Measurements from ENCODE around the gene SLC15A3. TPM values are rescaled to one million over a fixed set of nuclear protein-coding genes. Genes with fewer than 3 reads are reported as not detected.

Gene SLC15A3
- total and polyA plus RNA-seq, 3 donors from 2014 or later = 8.0 to 24.4 (median 9.3) TPM

GRCh38 chr11:60933416-60934123 lies 18.4 kb downstream of the SLC15A3 start:
- TF ChIP-seq POLR2A (IDR thresholded peaks at IDR 0.05) (no peak), CTCF (IDR thresholded peaks at IDR 0.05) (no peak)
- DNase-seq = no peak
- H3K9me3 ChIP-seq = no peaks in the 10 kb centered on the region
- H3K27me3 ChIP-seq = no peaks in the 10 kb centered on the region
- WGBS, 2 donors = 69 to 77% methylated on average over 10 to 37 of the region's 37 CpGs
- intact Hi-C loops (cut with DNase I; ENCODE audit: low total_unique reads) = no loop called here
- no peaks in the 10 kb centered on the region for H3K36me3 ChIP-seq (ENCODE audit: low read depth, missing control alignments)
- H3K27ac ChIP-seq = no peak overlapping the region
- H3K4me3 ChIP-seq = no peak overlapping the region
- no peaks in the 10 kb centered on the region for H3K4me1 ChIP-seq

DNA sequence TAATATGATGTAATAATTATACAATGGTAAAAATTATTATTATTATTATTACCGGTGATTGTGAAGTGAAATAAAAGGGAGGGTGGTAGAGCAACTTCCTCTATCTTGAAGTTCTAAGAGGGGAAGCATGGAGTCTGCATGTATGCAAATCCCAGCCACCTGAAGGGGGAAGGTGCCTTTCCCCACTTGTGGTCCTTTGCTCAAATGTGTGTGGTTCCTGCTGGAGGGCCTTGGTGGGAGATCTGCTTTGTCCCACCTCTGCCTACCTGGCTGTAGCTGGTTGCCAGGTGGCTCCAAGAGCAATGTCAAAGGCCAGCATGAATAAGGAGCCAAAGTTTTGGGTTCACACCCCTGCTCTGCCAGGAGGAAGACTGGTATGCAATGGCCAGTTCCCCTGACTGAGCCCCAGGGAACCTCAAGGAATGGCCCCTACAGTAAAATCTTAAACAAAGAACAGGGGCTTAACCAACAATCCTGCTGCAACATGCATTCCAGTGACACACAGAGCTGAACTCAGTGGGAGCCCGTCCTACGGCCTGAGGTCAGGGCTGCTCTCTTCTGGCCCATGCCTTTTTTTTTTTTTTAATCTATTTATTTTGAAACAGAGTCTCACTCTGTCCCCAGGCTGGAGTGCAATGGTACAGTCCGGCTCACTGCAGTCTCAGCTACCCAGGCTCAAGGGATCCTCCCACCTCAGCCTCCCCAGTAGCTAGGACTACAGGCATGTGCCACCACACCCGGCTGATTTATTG lies 19.2 kb downstream of the SLC15A3 start:
- WGBS, 2 donors = 46 to 56% methylated on average over 5 of the region's 5 CpGs
- Histone ChIP-seq H3K27me3 (no peaks in the 10 kb centered on the region), H3K9me3 (no peaks in the 10 kb centered on the region), H3K27ac (no peak overlapping the region), H3K36me3 (ENCODE audit: low read depth, missing control alignments) (no peaks in the 10 kb centered on the region), H3K4me1 (no peaks in the 10 kb centered on the region), H3K4me3 (no peak overlapping the region)
- TF ChIP-seq POLR2A (IDR thresholded peaks at IDR 0.05) (no peak), CTCF (IDR thresholded peaks at IDR 0.05) (no peak)
- intact Hi-C loops (cut with DNase I; ENCODE audit: low total_unique reads) = no loop called here
- DNase-seq = no peak

DNA sequence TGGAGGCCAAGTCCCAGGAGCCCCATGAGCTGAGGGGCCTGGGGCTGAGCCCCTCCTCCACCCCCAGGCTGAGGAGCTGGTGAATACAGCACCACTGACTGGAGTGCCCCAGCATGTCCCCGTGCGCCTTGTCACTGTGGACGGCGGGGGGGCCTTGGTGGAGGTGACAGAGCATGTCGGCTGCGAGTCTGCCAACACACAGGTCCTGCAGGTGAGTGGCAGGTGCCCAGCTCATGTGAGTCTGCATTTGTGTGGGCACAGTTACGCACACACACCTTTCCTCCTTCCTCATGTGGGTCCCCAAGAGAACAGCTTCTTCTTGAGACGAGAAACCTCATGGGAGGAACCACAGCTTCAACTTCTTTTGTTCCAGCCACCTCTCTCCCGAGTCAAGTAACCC lies 20.1 kb downstream of the SLC15A3 start:
- Histone ChIP-seq H3K4me3 (no peak overlapping the region), H3K4me1 (no peaks in the 10 kb centered on the region), H3K36me3 (ENCODE audit: low read depth, missing control alignments) (no peaks in the 10 kb centered on the region), H3K9me3 (no peaks in the 10 kb centered on the region), H3K27ac (no peak overlapping the region), H3K27me3 (no peaks in the 10 kb centered on the region)
- no peak for TF ChIP-seq POLR2A (IDR thresholded peaks at IDR 0.05)
- intact Hi-C loops (cut with DNase I; ENCODE audit: low total_unique reads) = no loop called here
- 90 to 95% methylated on average over 5 to 9 of the region's 9 CpGs for WGBS, 2 donors
- no peak for DNase-seq

DNA sequence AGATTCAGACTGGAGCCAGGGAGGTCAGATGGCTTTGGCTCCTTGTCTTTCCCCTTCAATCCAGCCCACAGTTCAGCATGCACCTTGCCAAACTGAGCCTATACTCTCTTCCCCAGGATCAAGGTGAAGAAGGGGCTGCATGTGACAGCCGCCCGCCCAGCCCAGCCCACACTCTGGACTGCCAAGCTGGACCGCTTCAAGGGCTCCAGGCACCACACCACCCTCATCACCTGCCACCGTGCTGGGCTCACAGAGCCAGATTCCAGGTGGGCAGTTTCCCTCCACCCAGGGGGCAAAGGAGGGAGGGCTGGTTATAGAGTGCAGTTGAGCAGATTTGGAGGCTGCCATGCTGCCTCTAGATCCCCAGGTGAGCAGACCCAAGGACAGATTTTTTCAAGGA lies 21.6 kb downstream of the SLC15A3 start:
- no peaks in the 10 kb centered on the region for H3K36me3 ChIP-seq (ENCODE audit: low read depth, missing control alignments)
- no peak overlapping the region for H3K27ac ChIP-seq
- peaks cover under 1% of the 10 kb centered on the region for H3K4me1 ChIP-seq
- no peaks in the 10 kb centered on the region for H3K27me3 ChIP-seq
- no peaks in the 10 kb centered on the region for H3K9me3 ChIP-seq
- no peak for TF ChIP-seq CTCF (IDR thresholded peaks at IDR 0.05)
- no peak for TF ChIP-seq POLR2A (IDR thresholded peaks at IDR 0.05)
- H3K4me3 ChIP-seq = no peak overlapping the region
- 94% methylated on average over 4 of the region's 4 CpGs; no CpG with 5 or more reads in 1 of the 2 donors for WGBS, 2 donors
- DNase-seq = no peak
- intact Hi-C loops (cut with DNase I; ENCODE audit: low total_unique reads) = no loop called here

- TF ChIP-seq POLR2A (IDR thresholded peaks at IDR 0.05) = no peak
- no peak for TF ChIP-seq CTCF (IDR thresholded peaks at IDR 0.05)
- Histone ChIP-seq H3K9me3 (no peaks in the 10 kb centered on the region), H3K36me3 (ENCODE audit: low read depth, missing control alignments) (no peaks in the 10 kb centered on the region), H3K27me3 (no peaks in the 10 kb centered on the region), H3K4me1 (peaks cover 7% of the 10 kb centered on the region), H3K4me3 (no peak overlapping the region), H3K27ac (no peak overlapping the region)
- DNase-seq = no peak
- 87 to 89% methylated on average over 4 of the region's 4 CpGs for WGBS, 2 donors
- intact Hi-C loops (cut with DNase I; ENCODE audit: low total_unique reads) = no loop called here
Measured at GRCh38 chr11:60929764-60930163, 22.2 kb downstream of the SLC15A3 start.
